ENCODE measurements around the gene ZNF761.
"Not testable (repeated sequence)": the region's sequence is repeated elsewhere in the genome, so short reads cannot be mapped to it uniquely, and the experiment has no call there.

ZNF761 gene

DNA sequence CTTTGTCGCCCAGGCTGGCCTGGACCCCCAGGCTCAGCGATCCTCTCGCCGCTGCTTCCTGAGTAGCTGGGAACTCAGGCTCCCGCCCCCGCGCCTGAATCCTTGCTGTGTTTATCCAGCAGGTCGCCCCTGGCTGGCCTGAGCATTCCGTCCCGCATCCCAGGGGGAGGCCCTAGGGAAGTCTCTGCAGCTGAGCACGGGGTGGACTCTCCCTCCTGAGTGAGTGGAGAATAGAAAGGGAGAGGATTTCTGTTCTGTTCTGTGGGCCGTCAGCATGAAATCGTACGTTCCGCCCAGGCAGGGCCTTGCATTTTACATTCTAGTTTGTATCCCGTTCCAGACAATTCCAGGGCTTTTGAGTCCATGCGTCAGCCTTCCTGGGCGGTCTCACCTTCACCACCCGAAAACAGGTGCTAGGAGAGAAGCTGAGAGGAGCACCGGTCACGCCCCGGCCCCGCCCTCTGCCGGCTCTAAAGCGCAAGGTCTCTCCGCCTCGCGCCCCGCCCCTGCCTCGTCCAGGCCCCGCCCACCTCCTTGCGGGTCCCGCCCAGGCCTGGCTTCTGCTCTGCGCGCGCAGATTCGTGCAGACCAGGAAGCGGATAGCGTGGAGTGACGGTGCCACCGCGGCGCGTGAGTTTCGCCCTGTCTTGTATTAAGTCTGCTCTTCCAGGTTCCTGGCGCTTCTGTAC, at the start of gene ZNF761:
ZNF761 (plus strand) TSS at position 586 of the 689 bp plus-strand sequence. CDS start 15,285 bp downstream, outside the sequence.
- peak; percentile 95 for DNase-seq

GRCh38 chr19:53388168-53388567, 43.6 kb upstream of the ZNF761 start:
- no peak for DNase-seq

DNA sequence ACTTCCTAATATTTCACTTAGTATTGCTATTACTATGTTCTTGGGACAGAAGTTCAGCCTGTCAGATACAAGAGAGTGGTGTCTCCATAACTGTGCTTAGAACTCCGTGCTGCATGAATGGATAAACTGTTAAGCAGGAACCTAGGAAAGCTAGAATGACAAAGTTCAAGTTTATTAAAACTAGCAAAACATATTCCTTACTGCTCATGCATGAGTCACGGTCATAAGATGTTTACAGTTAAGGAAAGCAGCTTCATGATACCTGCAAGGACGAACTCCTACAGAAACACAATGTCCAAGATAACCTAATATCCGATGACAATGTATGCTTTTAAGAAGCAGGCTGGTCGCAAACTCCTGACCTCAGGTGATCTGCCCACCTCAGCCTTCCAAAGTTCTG, 42.9 kb upstream of the ZNF761 start:
- DNase-seq = no peak

DNA sequence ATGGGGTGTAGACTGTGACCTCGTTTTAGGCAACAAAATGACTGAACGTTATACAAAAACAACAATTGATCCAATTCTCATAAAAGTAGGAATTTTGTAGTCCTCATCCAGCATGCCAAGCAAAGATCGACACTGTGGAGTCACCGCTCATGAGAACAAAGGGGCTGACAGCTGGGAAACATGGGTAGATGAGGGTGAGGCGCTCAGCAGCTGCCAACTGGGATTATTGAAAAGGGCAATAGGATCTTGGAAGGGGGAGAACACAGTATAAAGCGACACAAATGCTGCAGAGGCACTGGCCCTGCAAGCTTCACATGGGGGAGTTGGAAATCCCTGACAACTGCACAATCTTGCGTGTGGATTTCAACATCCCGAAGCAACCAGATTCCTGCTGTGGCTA, 42.2 kb upstream of the ZNF761 start:
- DNase-seq = peak; percentile 56

DNA sequence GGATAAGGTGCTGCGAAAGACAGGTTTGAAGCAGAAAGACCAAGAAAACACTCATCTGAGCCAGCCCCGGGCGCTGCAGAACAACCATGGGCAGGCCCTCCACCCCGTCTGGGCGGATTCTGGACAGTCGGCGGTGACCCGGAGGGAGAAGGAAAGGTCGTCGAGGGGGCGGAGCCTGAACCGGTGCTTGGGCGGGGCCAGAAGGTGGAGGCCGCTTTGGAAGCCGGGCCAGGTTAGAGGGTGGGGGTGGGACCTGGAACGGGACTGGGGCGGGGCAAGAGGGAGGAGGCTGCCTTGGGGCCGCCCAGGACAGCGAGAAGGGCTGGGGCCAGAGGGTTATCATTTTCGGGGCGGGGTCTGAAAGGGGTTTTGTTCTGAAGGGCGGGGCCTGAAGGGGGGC, 41.8 kb upstream of the ZNF761 start:
- DNase-seq = peak; percentile 49

GRCh38 chr19:53394522-53394973, 37.2 kb upstream of the ZNF761 start:
- no peak for DNase-seq

- DNase-seq = peak; percentile 95
Observed at GRCh38 chr19:53394974-53395839, 36.6 kb upstream of the ZNF761 start, which contains the start of gene ZNF765. Gene ZNF765 (plus strand): TSS chr19:53395149. CDS start chr19:53398016, 2,867 bp downstream.

DNA sequence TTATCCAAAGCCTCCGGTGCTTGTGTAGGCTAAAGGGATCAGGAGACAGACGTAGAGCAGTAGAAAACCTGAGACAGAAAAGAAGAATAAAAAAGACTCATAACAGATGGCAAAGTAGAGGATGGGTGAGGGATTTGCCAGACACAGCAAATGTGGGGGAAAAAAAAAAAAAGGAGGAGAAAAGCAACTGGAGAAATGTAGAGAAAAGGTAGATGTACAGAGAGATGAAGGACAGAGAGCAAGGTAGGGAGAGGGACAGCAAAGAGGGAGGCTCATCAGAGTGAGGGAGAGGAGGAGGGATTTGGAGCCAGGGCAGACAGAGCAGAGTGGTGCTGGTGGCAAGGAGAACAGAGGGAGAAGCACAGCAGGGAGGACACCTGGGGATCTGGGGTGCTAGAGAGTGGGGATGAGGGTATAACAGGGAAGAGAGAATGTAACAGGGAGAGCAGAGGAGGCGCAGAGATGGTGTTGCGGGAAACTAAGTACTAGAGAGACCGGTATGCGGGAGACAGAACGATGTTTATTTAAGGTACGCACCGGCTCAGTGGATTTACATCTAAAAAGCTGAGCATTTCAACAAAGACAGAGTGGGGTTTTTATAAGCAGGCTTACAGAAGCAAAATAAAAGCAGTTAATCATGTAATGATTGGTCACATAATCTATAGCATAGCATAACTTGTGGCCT, 35.8 kb upstream of the ZNF761 start:
- DNase-seq = not testable (repeated sequence)

DNA sequence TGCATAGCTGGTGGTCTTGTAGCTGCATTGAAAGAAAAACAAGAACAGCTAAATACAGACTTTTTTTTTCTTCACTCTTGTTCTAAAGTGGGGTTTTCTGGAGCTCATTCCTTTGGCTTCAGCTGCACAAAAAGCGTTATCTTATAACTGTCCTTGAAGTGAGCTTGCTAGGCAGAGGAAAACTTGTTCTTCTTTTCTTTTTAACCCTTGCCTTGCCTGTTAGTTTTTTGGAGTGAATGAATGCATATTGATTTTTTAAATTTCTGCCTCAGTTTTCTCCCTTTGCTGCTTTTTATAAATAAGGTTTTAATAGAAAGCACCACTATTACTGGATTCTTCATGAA, 35.3 kb upstream of the ZNF761 start:
- DNase-seq = no peak

- not testable (repeated sequence) for DNase-seq
Observed at GRCh38 chr19:53397918-53398317, 33.9 kb upstream of the ZNF761 start.

DNA sequence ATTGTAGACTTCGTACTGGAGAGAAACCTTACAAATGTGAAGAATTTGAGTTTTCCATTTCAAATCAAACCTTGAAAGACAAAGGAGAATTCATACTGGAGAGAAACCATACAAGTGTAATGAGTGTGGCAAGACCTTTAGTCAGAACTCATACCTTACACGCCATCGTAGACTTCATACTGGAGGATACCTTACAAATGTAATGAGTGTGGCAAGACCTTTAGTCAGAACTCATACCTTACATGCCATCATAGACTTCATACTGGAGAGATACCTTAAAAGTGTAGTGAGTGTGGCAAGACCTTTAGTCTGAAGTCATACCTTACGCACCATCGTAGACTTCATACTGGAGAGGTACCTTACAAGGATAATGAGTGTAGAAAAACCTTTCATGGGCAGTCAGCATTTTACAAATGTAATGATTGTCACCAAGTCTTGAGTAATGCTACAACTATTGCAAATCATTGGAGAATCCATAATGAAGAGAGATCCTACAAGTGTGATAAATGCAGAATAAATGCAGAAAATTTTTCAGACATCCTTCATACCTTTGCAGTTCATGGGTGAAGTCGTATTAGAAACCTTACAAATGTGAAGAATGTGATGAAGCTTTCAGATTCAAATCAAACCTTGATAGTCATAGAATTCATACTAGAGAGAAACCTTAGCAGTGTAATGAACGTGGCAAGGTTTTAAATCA, 22.1 kb upstream of the ZNF761 start:
- DNase-seq = no peak

GRCh38 chr19:53420520-53421315, 11.1 kb upstream of the ZNF761 start:
- DNase-seq = not testable (repeated sequence)

- no peak for DNase-seq
Observed at GRCh38 chr19:53422551-53422950, 9.2 kb upstream of the ZNF761 start.

DNA sequence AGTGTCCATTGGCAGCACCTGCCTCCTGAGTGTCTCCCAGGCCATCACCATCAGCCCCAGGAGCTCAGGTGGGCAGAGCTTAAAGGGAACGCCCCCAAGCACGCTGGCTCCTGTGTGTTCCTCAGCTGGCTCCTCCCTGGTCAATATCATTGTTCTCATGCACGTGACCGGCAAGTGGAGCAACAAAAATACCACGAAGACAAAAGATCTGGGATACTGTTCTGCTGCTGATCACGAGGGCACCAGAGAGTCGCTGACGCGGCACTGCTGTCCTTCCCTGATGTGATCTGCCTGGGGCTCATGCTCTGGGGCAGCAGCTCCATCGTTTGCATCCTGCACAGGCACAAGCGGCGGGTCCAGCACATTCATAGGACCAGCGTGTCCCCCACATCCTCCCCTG, 8.7 kb upstream of the ZNF761 start:
- not testable (repeated sequence) for DNase-seq

DNA sequence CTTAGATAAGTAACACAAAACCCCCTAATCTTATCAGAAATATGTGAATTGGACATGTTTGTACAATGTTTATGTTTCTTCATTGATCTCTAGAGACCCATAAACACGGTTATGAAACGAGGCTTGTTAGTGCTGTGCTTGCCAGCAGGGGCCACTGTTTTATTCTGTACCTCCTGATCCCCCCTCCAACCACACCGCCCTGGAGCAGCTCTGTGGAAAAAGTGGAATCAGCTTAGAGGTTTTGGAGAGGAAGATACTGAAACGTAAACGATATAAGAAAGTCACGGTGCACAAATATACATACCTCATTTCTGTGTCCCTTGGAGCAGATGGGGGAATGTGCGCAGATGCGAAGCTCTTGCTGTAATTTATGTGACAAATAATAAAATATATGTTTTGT, 8.1 kb upstream of the ZNF761 start:
- peak; percentile 30 for DNase-seq

DNA sequence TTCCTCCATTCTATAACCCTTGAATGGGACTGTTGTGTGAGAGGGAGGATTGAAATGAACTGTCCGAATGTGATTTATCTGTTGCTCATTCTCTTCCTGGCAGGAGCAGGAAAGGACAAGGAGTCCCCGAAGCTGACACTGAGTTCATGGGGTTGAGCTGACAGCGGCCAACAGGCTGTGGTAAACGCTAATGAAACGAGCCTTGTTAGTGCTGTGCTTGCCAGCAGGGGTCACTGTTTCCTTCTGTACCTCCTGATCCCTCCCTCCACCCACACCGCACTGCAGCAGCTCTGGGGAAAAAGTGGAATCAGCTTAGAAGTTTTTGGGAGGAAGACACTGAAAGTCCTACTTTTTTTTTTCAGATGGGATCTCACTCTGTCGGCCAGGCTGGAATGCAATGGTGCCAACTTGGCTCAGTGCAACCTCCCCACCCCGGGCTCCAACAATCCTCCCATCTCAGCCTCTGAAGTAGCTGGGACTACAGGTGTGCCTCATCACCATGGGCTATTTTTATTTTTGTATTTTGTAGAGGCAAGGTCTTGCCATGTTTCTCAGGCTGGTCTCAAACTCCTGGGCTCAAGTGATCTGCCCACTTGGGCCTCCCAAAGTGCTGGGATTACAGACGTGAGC, 6.7 kb upstream of the ZNF761 start:
- DNase-seq = peak; percentile 71

- DNase-seq = peak; percentile 37
Observed at GRCh38 chr19:53432088-53432661, 391 bp downstream of the ZNF761 start.

- DNase-seq = not testable (repeated sequence)
Observed at GRCh38 chr19:53443809-53444208, 12.0 kb downstream of the ZNF761 start.

GRCh38 chr19:53447196-53447595, 15.4 kb downstream of the ZNF761 start:
- DNase-seq = not testable (repeated sequence)

GRCh38 chr19:53455828-53456227, 24.0 kb downstream of the ZNF761 start:
- DNase-seq = no peak

Data from right hindlimb (tissue), 1 donor.